BE2C (cell line): Measurements from ENCODE around the gene GSE1.

ENCODE experiments used
- DNase-seq: peaks from one replicate; pipeline ENCODE4 v3.0.0-alpha.2; 2020
- H3K27me3 ChIP-seq: fragments of 250-450 bp; sonication (Bioruptor Pico); 2 replicates; pipeline ENCODE4 v1.5.1; 2020; ENCODE audit warnings: mild to moderate bottlenecking
- H3K36me3 ChIP-seq: fragments of 250-450 bp; sonication (Bioruptor Pico); 2 replicates; pipeline ENCODE4 v1.5.1; 2020; ENCODE audit warnings: mild to moderate bottlenecking
- H3K4me1 ChIP-seq: fragments of 250-450 bp; sonication (Bioruptor Pico); 2 replicates; pipeline ENCODE4 v1.5.1; 2020
- H3K4me3 ChIP-seq: 2 replicates; pipeline ENCODE4 v1.5.1; 2011; ENCODE audit warnings: low read depth, low read length
- H3K9me3 ChIP-seq: fragments of 250-450 bp; sonication (Bioruptor Pico); 2 replicates; pipeline ENCODE4 v1.5.1; 2020
- TF ChIP-seq, protein P1 (sequence below): IDR thresholded peaks from 2 replicates; pipeline ENCODE4 v1.5.1; 2012; ENCODE audit warnings: mild to moderate bottlenecking, low read depth, low read length

The GSE1 gene

DNA sequence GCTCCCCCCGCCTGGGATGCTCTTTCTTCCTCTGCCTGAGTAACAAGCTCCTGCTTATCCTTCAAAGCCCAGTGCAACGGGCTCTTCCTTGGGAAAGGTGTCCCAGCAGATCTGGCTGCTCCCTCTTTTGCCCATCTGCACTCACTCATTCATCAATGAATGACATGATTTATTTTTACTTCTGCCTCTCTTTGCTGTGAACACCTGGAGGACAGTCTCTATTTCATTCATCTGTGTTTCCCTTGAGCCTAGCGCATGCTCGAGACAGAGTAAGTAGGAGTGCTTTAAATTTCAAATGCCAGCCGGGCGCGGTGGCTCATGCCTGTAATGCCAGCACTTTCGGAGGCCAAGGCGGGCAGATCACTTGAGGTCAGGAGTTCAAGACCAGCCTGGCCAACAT, 97.6 kb downstream of the GSE1 start:
- Histone ChIP-seq H3K27me3 (no peaks in the 10 kb centered on the region), H3K9me3 (no peaks in the 10 kb centered on the region; the same call in 1 of the 2 replicates), H3K4me1 (no peaks in the 10 kb centered on the region), H3K36me3 (no peaks in the 10 kb centered on the region), H3K4me3 (no peak overlapping the region)
- DNase-seq = no peak
- TF ChIP-seq, protein P1, sequence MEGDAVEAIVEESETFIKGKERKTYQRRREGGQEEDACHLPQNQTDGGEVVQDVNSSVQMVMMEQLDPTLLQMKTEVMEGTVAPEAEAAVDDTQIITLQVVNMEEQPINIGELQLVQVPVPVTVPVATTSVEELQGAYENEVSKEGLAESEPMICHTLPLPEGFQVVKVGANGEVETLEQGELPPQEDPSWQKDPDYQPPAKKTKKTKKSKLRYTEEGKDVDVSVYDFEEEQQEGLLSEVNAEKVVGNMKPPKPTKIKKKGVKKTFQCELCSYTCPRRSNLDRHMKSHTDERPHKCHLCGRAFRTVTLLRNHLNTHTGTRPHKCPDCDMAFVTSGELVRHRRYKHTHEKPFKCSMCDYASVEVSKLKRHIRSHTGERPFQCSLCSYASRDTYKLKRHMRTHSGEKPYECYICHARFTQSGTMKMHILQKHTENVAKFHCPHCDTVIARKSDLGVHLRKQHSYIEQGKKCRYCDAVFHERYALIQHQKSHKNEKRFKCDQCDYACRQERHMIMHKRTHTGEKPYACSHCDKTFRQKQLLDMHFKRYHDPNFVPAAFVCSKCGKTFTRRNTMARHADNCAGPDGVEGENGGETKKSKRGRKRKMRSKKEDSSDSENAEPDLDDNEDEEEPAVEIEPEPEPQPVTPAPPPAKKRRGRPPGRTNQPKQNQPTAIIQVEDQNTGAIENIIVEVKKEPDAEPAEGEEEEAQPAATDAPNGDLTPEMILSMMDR = no peak

DNA sequence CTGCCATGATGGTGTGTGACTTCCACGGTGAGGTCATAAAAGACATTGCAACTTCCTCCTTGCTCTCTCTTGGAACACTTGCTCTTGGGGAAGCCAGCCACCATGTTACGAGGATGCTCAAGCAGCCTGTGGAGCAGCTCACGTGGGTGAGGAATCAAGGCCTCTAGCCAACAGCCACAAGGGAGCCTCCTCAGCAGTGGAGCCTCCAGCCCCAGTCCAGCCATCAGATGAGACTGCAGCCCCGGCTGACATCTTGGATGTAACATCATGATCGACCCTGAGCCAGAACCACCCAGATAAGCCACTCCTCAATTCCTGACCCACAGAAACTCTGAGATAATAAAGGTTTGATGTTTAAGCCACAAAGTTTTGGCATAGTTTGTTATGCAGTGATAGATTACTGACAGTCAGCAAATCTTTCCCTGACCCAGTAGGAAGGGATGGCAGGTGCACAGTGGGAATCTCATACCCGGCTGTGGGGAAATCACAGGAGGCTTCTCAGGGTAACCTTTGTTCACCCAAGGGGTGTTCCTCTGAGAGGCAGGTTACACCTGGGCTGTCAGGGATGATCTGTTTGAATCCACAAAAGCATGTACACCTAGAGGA, 99.0 kb downstream of the GSE1 start:
- no peaks in the 10 kb centered on the region for H3K27me3 ChIP-seq
- peaks cover 4% of the 10 kb centered on the region for H3K4me1 ChIP-seq
- no peaks in the 10 kb centered on the region; the same call in 1 of the 2 replicates for H3K9me3 ChIP-seq
- DNase-seq = no peak
- TF ChIP-seq, protein P1 = no peak
- H3K36me3 ChIP-seq = no peaks in the 10 kb centered on the region
- no peak overlapping the region for H3K4me3 ChIP-seq

DNA sequence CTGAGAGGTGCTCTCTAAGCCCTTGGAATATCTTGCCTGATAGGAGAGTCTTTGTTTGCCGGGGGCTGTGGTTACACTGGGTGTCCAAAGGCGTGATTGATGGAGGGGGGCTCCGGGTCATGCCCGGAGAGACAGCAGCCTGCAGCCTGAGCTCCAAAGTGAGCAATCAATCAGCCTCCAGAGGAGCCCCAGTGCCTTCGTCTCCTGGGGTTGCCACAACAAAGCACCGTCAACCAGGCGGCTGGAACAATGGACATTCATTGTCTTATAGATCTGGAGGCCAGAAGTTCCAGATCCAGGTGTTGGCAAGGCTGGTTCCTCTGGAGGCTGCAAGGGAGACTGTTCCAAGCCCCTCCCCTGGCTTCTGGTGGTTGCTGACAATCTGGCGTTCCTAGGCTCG, 99.7 kb downstream of the GSE1 start:
- Histone ChIP-seq H3K27me3 (no peaks in the 10 kb centered on the region), H3K9me3 (no peaks in the 10 kb centered on the region; the same call in 1 of the 2 replicates), H3K36me3 (no peaks in the 10 kb centered on the region), H3K4me3 (no peak overlapping the region), H3K4me1 (peaks cover 11% of the 10 kb centered on the region)
- no peak for DNase-seq
- TF ChIP-seq, protein P1 = no peak

DNA sequence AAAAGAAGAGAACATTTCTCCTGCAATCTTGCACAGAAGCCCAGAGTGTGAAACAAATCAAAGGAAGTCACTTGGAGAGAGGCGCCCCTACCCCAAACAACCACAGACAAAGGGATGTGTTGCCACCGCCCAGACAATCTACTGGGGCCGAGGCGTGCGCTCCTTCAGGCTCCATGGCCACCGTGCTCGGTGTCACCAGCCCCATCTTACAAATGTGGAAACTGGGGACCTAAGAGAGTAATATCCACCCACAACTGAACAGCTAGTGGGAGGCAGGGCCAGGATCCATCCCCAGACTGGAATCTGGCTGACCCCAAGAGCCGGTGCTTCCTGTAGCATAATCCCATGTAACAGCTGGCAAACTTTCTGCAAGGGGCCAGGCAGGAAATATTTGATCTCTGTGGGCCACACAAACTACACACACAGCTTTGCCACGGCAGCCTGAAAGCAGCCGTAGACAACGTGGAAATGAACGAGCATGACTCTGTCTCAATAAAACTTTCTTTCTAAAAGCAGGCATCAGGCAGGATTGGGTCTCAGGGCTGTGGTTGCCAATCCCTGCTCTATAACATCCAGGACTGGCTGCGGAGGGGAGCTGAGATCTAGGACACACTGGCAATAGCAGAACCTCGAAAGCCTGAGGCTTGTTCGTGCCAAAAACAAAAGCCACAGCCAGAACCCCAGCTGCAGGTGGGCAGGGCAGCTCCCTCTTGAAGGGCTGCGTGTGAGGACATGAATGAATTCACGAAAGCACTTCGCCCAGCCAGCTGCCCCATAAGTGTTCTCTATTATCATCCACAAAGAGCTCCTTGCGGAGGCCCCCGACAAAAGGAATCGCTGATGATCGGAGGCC, 102.3 kb downstream of the GSE1 start:
- Histone ChIP-seq H3K4me3 (no peak overlapping the region), H3K36me3 (no peaks in the 10 kb centered on the region), H3K4me1 (peaks cover 11% of the 10 kb centered on the region), H3K27me3 (no peaks in the 10 kb centered on the region), H3K9me3 (no peaks in the 10 kb centered on the region; the same call in 1 of the 2 replicates)
- no peak for DNase-seq
- TF ChIP-seq, protein P1 = no peak

DNA sequence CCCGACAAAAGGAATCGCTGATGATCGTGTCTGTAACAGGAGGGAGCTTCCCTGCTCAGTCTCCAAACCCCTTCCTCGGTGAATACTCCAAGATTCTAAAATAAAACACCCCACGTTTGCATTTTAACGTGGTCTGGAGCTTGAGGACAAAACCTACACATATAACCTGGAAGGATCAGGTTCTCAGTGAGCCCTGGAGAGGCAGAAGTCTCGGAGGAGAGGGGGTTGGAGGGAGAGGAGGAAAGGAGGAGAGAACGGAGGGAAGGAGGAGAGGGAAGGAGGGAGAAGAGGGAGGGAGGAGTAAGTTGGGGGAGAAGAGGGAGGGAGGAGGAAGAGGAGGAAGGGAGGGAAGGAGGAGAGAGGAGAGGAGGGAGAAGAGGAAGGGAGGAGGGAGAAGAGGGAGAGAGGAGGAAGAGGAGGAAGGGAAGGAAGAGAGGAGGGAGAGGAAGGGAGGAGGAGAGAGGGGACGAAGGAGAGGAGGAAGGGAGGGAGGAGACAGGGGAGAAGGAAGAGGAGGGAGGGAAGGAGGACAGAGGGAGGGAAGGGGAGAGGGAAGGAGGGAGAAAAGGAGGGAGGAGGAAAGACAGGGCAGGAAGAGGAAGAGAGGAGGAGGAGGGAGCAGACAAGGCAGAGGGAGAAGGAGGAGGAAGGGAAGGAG, 103.0 kb downstream of the GSE1 start:
- Histone ChIP-seq H3K4me3 (no peak overlapping the region), H3K4me1 (peaks cover 11% of the 10 kb centered on the region), H3K9me3 (no peaks in the 10 kb centered on the region; the same call in 1 of the 2 replicates), H3K36me3 (no peaks in the 10 kb centered on the region), H3K27me3 (no peaks in the 10 kb centered on the region)
- no peak for DNase-seq
- TF ChIP-seq, protein P1 = no peak
